GM18868 (cell line): ENCODE results near the gene SPAG9.

Source experiments
- ATAC-seq: cut with Tn5 transposase; IDR thresholded peaks from one replicate; pipeline ENCODE4 v1.9.1; 2021; ENCODE audit warnings: mild to moderate bottlenecking, moderate library complexity; ENCODE audit not compliant: unreplicated experiment

The SPAG9 gene

GRCh38 chr17:51006601-51007000 is 114.1 kb downstream of the SPAG9 start:
- no peak for ATAC-seq

GRCh38 chr17:51005768-51006167 is 114.9 kb downstream of the SPAG9 start:
- no peak for ATAC-seq

- no peak for ATAC-seq
These were observed 116.4 kb downstream of the SPAG9 start for GRCh38 chr17:51004249-51004648.

- ATAC-seq, result no peak
These were observed 119.6 kb downstream of the SPAG9 start for GRCh38 chr17:51000835-51001638.

GRCh38 chr17:50995668-50996067 is 125.0 kb downstream of the SPAG9 start:
- no peak for ATAC-seq

- ATAC-seq, result no peak
These were observed 127.1 kb downstream of the SPAG9 start for GRCh38 chr17:50993544-50993943.

GRCh38 chr17:50989149-50989548 is 131.5 kb downstream of the SPAG9 start:
- ATAC-seq, result no peak

- no peak for ATAC-seq
These were observed 132.2 kb downstream of the SPAG9 start for GRCh38 chr17:50988427-50988826.

GRCh38 chr17:50986989-50987660 is 133.5 kb downstream of the SPAG9 start:
- no peak for ATAC-seq

GRCh38 chr17:50981279-50981678 is 139.4 kb downstream of the SPAG9 start:
- no peak for ATAC-seq

GRCh38 chr17:50979524-50979927 is 141.1 kb downstream of the SPAG9 start:
- no peak for ATAC-seq

- ATAC-seq, result no peak
These were observed 143.0 kb downstream of the SPAG9 start for GRCh38 chr17:50977487-50978159.

GRCh38 chr17:50976951-50977472 is 143.7 kb downstream of the SPAG9 start:
- ATAC-seq, result no peak

- no peak for ATAC-seq
These were observed 146.8 kb downstream of the SPAG9 start for GRCh38 chr17:50973557-50974494.

- ATAC-seq, result no peak
These were observed 148.1 kb downstream of the SPAG9 start for GRCh38 chr17:50972577-50972976.

- no peak for ATAC-seq
These were observed 152.9 kb downstream of the SPAG9 start for GRCh38 chr17:50967795-50968194.

- ATAC-seq, result no peak
These were observed 154.5 kb downstream of the SPAG9 start for GRCh38 chr17:50966163-50966666.

- ATAC-seq, result no peak
These were observed 157.5 kb downstream of the SPAG9 start for GRCh38 chr17:50963139-50963538.

GRCh38 chr17:50961282-50962220 is 159.1 kb downstream of the SPAG9 start:
- ATAC-seq, result no peak
